GM21786 (cell line): ENCODE results near the gene DNAAF8.
A peak's percentile ranks its signal among the peaks of the same experiment; 100 is the strongest.

ENCODE experiments used
- ATAC-seq: cut with Tn5 transposase; IDR thresholded peaks from one replicate; pipeline ENCODE4 v1.9.1; 2021; ENCODE audit not compliant: unreplicated experiment

Gene DNAAF8

DNA sequence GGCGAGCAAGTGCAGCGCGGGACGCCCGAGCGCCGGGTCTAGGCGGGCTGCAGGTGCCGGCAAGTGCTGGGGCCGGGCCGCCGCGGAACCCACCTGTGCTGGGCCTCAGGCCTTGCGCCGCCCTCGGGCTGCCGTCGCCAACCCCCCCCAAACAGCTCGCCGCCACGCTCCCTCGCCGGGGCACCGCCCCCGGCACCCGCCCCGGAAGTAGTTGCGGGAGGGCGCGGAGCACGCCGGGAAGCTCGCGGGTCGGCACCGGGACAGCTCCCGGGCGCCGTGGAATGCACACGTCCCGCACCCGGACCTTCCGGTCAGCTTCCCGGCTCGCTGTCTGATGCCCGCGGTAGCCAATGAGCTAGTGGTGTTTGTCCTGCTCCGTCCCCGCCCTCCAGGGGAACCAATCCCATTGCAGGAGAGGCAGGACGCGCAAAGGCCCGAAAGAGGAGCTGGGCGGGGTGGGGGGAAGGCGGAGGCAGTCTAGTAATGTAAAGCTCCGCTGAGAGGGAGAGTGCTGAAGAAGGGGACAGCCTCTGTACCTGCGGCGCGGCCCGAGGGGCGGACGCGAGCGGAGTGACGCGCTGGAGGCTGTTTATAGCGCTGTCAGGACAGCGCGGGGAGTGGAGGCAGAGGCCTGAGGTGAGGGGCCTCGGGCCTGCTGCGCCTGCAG is at the start of gene DNAAF8, which contains the start of gene ANKS3:
DNAAF8 (plus strand) TSS at position 475 of the 667 bp plus-strand sequence. CDS start 1,978 bp downstream, outside the sequence.
ANKS3 (minus strand) TSS at position 209 of the 667 bp plus-strand sequence. CDS start 4,122 bp downstream, outside the sequence.
- ATAC-seq, result peak; percentile 73

- no peak for ATAC-seq
Measured at GRCh38 chr16:4684763-4685162, 49.6 kb upstream of the DNAAF8 start.

DNA sequence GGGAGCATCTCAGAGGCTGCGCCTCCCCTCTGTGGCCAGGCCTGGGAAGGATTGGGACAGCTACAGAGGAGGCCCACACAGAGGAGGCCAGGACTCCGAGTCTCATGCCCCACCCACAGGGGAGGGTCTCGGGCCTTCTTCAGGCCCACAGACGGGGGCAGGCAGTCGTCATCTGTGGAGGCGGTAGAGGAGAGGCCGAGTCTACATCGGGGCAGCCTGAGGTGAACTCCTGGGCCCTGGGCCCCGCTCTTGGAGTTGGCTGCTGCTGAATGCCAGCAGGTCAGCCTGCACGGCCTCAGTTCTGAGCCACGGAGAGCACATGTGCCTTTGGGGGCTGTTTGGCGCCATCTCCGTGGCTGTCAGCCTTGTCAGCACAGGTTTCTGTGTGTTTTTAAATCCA is 49.0 kb upstream of the DNAAF8 start:
- ATAC-seq, result no peak

DNA sequence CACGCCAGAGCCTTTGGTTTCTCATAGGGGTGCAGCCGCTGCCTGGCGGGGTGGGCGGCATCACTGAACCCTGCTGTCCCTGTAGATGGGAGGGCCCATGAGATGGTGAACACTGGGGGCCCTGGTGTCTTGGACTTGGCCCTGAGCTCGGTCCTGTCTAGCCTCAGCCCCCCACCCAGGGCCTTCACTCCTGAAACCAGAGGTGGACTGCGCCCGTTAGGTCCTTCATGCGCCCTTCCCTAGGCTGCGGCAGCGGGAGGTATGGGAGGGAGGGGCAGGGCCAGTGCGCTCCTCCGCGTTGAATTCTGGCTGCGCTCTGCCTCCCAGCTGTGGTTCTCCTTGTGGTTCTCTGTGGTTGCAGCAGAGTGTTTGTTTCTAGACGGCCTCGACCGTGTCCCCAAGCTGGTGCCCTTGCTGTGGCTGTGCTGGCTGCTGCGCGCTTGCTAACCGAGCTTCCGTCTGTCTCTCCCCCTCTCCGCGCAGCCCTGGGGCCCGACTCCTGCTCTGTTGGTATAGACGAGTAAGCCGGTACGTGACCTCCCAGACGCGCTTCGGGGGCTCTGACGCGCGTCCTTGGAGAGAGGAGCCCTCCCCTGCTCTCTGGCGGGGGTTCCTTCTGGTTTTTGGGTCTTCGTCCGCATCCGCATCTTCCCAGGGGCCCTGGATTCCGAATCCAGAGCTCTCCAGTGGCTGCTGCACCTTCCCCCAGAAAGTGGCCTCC is 48.4 kb upstream of the DNAAF8 start:
- no peak for ATAC-seq

DNA sequence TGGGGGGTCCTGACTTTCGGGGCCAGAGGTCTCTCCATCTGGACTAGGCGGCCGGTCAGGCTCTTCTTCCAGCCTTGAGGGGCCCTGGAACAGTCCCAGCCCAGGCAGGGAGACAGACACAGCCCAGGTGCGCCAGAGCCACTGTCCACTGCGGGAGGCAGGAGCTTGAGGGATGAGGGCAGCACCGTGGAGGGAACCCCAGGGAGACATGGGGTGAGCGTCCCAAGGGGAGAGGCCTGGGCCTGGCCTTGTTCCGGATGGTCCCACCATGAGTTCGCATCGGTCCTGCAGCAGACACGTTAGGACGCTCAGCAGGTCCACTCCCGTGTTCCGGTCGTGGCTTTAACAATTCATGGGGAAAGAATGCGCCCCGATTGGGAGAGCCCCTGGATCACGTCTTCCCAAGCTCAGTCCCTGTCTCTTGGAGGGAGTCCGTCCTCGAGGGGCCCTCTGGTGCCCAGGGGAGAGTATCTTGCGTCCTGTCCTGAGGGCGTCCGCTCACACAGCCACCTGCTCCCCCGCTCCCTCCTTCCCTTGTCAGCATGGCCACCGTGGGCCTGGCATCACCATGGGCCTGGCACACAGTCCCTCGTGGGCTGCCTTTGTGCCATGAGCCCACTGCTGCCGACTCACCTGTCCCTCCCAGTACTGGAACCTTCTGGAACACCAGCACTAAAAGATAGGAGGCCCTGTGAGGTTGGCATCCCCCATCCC is 47.7 kb upstream of the DNAAF8 start:
- ATAC-seq, result no peak

GRCh38 chr16:4687416-4687815 is 46.9 kb upstream of the DNAAF8 start:
- ATAC-seq, result no peak

- ATAC-seq, result no peak
Measured at GRCh38 chr16:4687946-4688673, 46.2 kb upstream of the DNAAF8 start.

GRCh38 chr16:4688674-4689045 is 45.7 kb upstream of the DNAAF8 start:
- no peak for ATAC-seq

- no peak for ATAC-seq
Measured at GRCh38 chr16:4689091-4689671, 45.2 kb upstream of the DNAAF8 start.

- ATAC-seq, result no peak
Measured at GRCh38 chr16:4689864-4690704, 44.3 kb upstream of the DNAAF8 start.

DNA sequence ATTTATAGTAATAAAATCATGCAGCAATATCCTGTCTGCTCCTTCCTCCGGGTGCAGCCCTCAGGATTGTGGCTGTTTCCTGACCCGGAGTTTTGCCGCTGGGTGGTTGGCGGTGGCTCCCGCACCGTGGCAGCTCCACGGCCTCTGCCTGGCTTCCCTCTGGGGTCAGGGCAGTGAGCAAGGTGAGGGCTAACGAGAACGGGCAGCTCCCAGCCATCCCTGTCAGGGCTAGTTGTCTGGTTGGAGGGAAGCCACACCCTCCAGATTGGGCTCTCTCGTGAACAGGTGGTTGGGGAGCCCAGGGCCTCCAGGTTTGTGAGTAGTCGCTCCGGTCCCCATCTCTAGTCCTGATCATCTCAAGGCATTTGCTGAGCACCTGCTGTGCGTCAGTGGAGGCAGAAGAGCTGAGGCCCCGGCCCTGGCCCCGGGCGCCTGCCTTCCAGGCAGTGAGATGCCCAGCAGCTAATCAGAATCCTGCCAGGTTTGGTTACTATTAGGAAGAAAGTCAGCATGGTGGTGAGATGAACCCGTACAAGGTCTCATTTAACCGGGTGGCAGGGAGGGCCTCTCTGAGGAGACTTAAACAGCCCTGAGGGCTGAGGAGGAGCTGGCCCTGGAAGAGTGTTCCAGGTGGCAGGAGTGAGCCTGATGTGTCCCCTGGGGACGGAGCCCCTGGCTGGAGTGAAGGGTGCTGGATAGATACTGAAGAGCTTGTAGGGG is 43.2 kb upstream of the DNAAF8 start:
- no peak for ATAC-seq

- no peak for ATAC-seq
Measured at GRCh38 chr16:4691666-4692412, 42.5 kb upstream of the DNAAF8 start.

DNA sequence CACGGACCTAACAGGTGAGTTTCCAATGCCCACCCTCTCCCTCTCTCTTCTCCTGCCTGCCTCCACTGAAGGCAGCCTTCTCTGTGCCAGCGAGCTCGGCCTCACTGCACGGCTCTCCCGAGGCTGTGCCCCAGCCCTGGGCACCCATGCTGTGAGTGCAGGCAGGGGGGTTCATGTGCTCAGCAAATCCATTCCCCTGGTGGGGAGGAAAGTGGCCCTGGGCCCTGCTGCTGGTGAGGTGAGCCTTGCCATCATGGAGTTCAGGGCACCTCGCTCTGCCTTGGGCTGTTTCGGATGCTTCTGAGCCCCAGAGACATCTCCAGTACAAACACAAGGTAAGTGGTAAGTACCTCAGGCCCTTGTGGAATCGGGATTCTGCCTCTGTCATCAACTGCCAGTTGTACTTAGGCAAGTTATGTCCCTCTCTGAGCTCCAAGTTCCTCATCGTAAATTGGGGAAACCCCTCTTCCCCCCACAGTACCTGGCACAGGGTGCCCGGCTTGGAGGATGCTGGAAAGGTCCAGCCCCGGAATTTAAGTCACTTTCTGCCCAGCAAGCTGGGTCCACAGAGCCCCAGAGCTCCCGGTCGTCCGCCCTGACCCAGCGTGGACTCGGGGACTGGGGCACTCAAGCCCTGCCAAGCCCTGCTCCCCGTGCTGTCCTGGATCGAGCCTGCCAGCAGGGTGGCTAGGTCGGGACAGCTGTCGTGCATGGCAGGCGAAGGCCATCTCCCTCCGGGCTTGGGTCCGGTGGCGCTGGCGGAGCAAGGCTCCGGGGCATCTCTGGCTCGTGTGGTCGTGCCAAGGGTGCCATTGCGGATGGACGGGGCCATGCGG is 41.7 kb upstream of the DNAAF8 start:
- ATAC-seq, result peak; percentile 12

GRCh38 chr16:4693296-4693955 is 40.9 kb upstream of the DNAAF8 start, which contains the start of gene NUDT16L1:
TSS of gene NUDT16L1 (plus strand) at chr16:4693562. CDS start at chr16:4693727, 165 bp downstream.
- ATAC-seq, result peak; percentile 95

- ATAC-seq, result peak; percentile 3
Measured at GRCh38 chr16:4693956-4694641, 40.2 kb upstream of the DNAAF8 start.

DNA sequence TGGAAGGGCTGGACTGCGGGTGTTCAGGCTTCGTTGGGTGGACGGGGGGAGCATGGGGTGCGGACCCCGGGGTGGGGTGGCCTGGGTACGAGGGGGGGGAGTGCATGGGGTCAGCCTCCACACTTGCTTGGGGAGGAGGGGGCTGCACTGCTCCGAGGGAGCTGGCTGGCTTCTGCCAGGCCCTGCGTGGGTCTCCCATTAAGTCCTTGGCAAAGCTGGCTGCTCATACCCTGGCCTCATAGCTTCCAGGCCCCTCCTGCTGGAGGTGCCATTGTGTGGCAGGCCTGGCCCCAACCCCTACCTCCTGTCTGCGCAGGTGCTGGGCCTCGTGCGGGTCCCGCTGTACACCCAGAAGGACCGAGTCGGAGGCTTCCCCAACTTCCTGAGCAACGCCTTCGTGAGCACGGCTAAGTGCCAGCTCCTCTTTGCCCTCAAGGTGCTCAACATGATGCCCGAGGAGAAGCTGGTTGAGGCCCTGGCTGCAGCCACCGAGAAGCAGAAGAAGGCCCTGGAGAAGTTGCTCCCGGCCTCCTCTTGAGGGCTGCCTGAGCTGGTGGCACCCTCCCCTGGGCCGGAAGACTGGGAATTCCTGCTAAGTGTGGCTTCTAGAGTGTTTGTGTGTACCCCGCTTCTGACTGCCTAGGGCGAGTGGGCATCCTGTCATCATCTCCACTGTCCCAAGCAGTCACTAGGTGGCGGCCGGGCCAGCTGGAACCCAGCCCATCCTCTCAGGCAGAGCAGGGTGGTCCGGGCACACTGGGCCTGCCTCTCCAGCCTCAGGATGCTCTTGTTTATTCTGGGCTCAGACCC is 39.5 kb upstream of the DNAAF8 start:
- no peak for ATAC-seq
